ENCODE measurements around the gene NFU1. TPM values are rescaled to one million over a fixed set of nuclear protein-coding genes. Genes with fewer than 3 reads are reported as not detected.

Gene NFU1
- total and polyA plus RNA-seq, 2 of the 13 experiments (the other 11 are each of a cell fraction or from before 2014, with no cell fraction given), result 39.1 to 84.0 TPM

- TF ChIP-seq, protein P1, sequence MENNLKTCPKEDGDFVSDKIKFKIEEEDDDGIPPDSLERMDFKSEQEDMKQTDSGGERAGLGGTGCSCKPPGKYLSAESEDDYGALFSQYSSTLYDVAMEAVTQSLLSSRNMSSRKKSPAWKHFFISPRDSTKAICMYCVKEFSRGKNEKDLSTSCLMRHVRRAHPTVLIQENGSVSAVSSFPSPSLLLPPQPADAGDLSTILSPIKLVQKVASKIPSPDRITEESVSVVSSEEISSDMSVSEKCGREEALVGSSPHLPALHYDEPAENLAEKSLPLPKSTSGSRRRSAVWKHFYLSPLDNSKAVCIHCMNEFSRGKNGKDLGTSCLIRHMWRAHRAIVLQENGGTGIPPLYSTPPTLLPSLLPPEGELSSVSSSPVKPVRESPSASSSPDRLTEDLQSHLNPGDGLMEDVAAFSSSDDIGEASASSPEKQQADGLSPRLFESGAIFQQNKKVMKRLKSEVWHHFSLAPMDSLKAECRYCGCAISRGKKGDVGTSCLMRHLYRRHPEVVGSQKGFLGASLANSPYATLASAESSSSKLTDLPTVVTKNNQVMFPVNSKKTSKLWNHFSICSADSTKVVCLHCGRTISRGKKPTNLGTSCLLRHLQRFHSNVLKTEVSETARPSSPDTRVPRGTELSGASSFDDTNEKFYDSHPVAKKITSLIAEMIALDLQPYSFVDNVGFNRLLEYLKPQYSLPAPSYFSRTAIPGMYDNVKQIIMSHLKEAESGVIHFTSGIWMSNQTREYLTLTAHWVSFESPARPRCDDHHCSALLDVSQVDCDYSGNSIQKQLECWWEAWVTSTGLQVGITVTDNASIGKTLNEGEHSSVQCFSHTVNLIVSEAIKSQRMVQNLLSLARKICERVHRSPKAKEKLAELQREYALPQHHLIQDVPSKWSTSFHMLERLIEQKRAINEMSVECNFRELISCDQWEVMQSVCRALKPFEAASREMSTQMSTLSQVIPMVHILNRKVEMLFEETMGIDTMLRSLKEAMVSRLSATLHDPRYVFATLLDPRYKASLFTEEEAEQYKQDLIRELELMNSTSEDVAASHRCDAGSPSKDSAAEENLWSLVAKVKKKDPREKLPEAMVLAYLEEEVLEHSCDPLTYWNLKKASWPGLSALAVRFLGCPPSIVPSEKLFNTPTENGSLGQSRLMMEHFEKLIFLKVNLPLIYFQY (CRISPR knock-in tag; IDR thresholded peaks at IDR 0.05; ENCODE audit: borderline replicate concordance), result no peak
- TF ChIP-seq RBM22 (optimal IDR thresholded peaks at IDR 0.05; ENCODE audit: low read length) (no peak), ZNF660 (CRISPR knock-in tag; IDR thresholded peaks at IDR 0.05; ENCODE audit: borderline replicate concordance, low read depth) (no peak), ZNF891 (CRISPR knock-in tag; IDR thresholded peaks at IDR 0.05) (peak; percentile 96), ZNF10 (CRISPR knock-in tag; IDR thresholded peaks at IDR 0.05; ENCODE audit: borderline replicate concordance, low read depth) (no peak), POLR2AphosphoS5 (IDR thresholded peaks at IDR 0.05; ENCODE audit: low read depth, low read length) (peak; percentile 96), POLR2G (IDR thresholded peaks at IDR 0.05; ENCODE audit: low read depth, low read length) (peak; percentile 92), FOXO4 (CRISPR knock-in tag; conservative IDR thresholded peaks at IDR 0.05) (0 out of 2 replicates have a peak, but pooled peaks have one; percentile 47), TAF15 (IDR thresholded peaks at IDR 0.05; ENCODE audit: low read depth, low read length, poor library complexity, severe bottlenecking) (no peak), MLLT10 (CRISPR knock-in tag; IDR thresholded peaks at IDR 0.05) (no peak), PHF5A (CRISPR knock-in tag; IDR thresholded peaks at IDR 0.05; ENCODE audit: low read depth, unreplicated experiment) (no peak), TFDP1 (CRISPR knock-in tag; IDR thresholded peaks at IDR 0.05; ENCODE audit: borderline replicate concordance) (peak; percentile 75; the same call in 1 of the 2 replicates), EZH2 (conservative IDR thresholded peaks at IDR 0.05; ENCODE audit: low read depth, low read length) (no peak), NFIB (CRISPR knock-in tag; IDR thresholded peaks at IDR 0.05; ENCODE audit: borderline replicate concordance) (no peak), FOXK1 (CRISPR knock-in tag; IDR thresholded peaks at IDR 0.05; ENCODE audit: borderline replicate concordance, low read depth) (peak; percentile 75), MZF1 (CRISPR knock-in tag; IDR thresholded peaks at IDR 0.05; ENCODE audit: borderline replicate concordance) (peak; percentile 57), EP300 (IDR thresholded peaks at IDR 0.05; ENCODE audit: low read depth in 2 of 2, low read length in 2 of 2) (0 out of 4 replicates have a peak, but pooled peaks of 1 of the 2 experiments have one; percentile 28), EP300 (CRISPR knock-in tag; IDR thresholded peaks at IDR 0.05; ENCODE audit: borderline replicate concordance) (no peak; the same call in 1 of the 2 replicates), ZNF501 (CRISPR knock-in tag; IDR thresholded peaks at IDR 0.05) (peak; percentile 95), ZNF263 (CRISPR knock-in tag; IDR thresholded peaks at IDR 0.05) (no peak)
- TF ChIP-seq, protein P2, sequence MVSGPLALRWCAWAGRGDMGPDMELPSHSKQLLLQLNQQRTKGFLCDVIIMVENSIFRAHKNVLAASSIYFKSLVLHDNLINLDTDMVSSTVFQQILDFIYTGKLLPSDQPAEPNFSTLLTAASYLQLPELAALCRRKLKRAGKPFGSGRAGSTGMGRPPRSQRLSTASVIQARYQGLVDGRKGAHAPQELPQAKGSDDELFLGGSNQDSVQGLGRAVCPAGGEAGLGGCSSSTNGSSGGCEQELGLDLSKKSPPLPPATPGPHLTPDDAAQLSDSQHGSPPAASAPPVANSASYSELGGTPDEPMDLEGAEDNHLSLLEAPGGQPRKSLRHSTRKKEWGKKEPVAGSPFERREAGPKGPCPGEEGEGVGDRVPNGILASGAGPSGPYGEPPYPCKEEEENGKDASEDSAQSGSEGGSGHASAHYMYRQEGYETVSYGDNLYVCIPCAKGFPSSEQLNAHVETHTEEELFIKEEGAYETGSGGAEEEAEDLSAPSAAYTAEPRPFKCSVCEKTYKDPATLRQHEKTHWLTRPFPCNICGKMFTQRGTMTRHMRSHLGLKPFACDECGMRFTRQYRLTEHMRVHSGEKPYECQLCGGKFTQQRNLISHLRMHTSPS (CRISPR knock-in tag; IDR thresholded peaks at IDR 0.05; ENCODE audit: low read depth), result no peak; the same call in 1 of the 2 replicates
Measured at GRCh38 chr2:69436938-69437750, at the start of gene NFU1 (continued).

Measured in HepG2 (cell line).